Duodenal mucosa (tissue), 2 donors: ENCODE measurements around the gene PAM16.

Experiments
- H3K27ac ChIP-seq: one replicate; pipeline ENCODE4 v1.7.0; 2013; ENCODE audit warnings: low read depth, low read length
- H3K27me3 ChIP-seq, 2 donors: one replicate each; pipeline ENCODE4 v1.7.0; 2013; ENCODE audit warnings: low read length in 2 of 2, control low read depth in 1 of 2; ENCODE audit not compliant: insufficient read depth in 2 of 2, control insufficient read depth in 1 of 2
- H3K36me3 ChIP-seq, 2 donors: one replicate each; pipeline ENCODE4 v1.7.0; 2013; ENCODE audit warnings: low read length in 2 of 2, control low read depth in 1 of 2; ENCODE audit not compliant: insufficient read depth in 2 of 2, control insufficient read depth in 1 of 2
- H3K4me1 ChIP-seq, 2 donors: one replicate each; pipeline ENCODE4 v1.7.0; 2013; ENCODE audit warnings: low read length in 2 of 2, control low read depth in 1 of 2; ENCODE audit not compliant: insufficient read depth in 2 of 2, control insufficient read depth in 1 of 2
- H3K4me3 ChIP-seq, 2 donors: one replicate each; pipeline ENCODE4 v1.7.0; 2013; ENCODE audit warnings: low read length in 2 of 2, low read depth in 1 of 2
- H3K9ac ChIP-seq, 2 donors: one replicate each; pipeline ENCODE4 v1.7.0; 2013; ENCODE audit warnings: low read length in 2 of 2, low read depth in 1 of 2
- H3K9me3 ChIP-seq, 2 donors: one replicate each; pipeline ENCODE4 v1.7.0; 2013; ENCODE audit warnings: low read length in 2 of 2, control low read depth in 1 of 2; ENCODE audit not compliant: control insufficient read depth in 1 of 2

PAM16 gene

GRCh38 chr16:4376126-4376892 lies 25.2 kb upstream of the PAM16 start:
- H3K27ac ChIP-seq: peak overlapping the region; percentile 50
- no peaks in the 10 kb centered on the region for H3K9me3 ChIP-seq
- H3K9ac ChIP-seq: no peak overlapping the region
- H3K4me3 ChIP-seq: no peak overlapping the region
- H3K27me3 ChIP-seq: no peaks in the 10 kb centered on the region
- peaks cover 3 to 11% of the 10 kb centered on the region in 2 donors for H3K36me3 ChIP-seq
- H3K4me1 ChIP-seq: peaks cover 11% of the 10 kb centered on the region in 2 donors

- Histone ChIP-seq H3K36me3 (peaks cover 3 to 5% of the 10 kb centered on the region in 2 donors), H3K9ac (no peak overlapping the region), H3K27me3 (no peaks in the 10 kb centered on the region), H3K4me1 (peaks cover 11% of the 10 kb centered on the region in 2 donors), H3K4me3 (no peak overlapping the region), H3K9me3 (no peaks in the 10 kb centered on the region), H3K27ac (peak overlapping the region; percentile 50)
Measured at GRCh38 chr16:4375717-4376116, 24.6 kb upstream of the PAM16 start.

GRCh38 chr16:4373909-4374742 lies 23.0 kb upstream of the PAM16 start:
- H3K9me3 ChIP-seq: no peaks in the 10 kb centered on the region
- H3K4me1 ChIP-seq: peaks cover 11 to 16% of the 10 kb centered on the region in 2 donors
- peak overlapping the region; percentile 58 for H3K27ac ChIP-seq
- H3K36me3 ChIP-seq: peaks cover 0 to 3% of the 10 kb centered on the region in 2 donors
- H3K4me3 ChIP-seq: peak overlapping the region; percentile 29 to 43
- H3K9ac ChIP-seq: peak overlapping the region in 1 of 2 donors; percentile 51
- H3K27me3 ChIP-seq: no peaks in the 10 kb centered on the region

GRCh38 chr16:4373356-4373908 lies 22.3 kb upstream of the PAM16 start:
- Histone ChIP-seq H3K36me3 (peaks cover 0 to 3% of the 10 kb centered on the region in 2 donors), H3K27me3 (no peaks in the 10 kb centered on the region), H3K4me1 (peaks cover 11 to 16% of the 10 kb centered on the region in 2 donors), H3K9me3 (no peaks in the 10 kb centered on the region), H3K9ac (peak overlapping the region in 1 of 2 donors; percentile 51), H3K4me3 (peak overlapping the region; percentile 29 to 43), H3K27ac (peak overlapping the region; percentile 58)

- Histone ChIP-seq H3K27ac (peak overlapping the region; percentile 58), H3K27me3 (no peaks in the 10 kb centered on the region), H3K9me3 (no peaks in the 10 kb centered on the region), H3K9ac (peak overlapping the region; percentile 38 to 51), H3K36me3 (peaks cover under 1 to 3% of the 10 kb centered on the region in 2 donors), H3K4me1 (peaks cover 11 to 16% of the 10 kb centered on the region in 2 donors), H3K4me3 (peak overlapping the region; percentile 61 to 67)
Measured at GRCh38 chr16:4372578-4373355, 21.6 kb upstream of the PAM16 start.

- Histone ChIP-seq H3K27me3 (no peaks in the 10 kb centered on the region), H3K9ac (peak overlapping the region; percentile 38 to 51), H3K4me3 (peak overlapping the region; percentile 61 to 67), H3K4me1 (peaks cover 11 to 16% of the 10 kb centered on the region in 2 donors), H3K27ac (peak overlapping the region; percentile 56), H3K36me3 (peaks cover 3 to 7% of the 10 kb centered on the region in 2 donors), H3K9me3 (no peaks in the 10 kb centered on the region)
Measured at GRCh38 chr16:4372001-4372577, 21.0 kb upstream of the PAM16 start.

GRCh38 chr16:4371357-4372000 lies 20.4 kb upstream of the PAM16 start, which contains the start of gene VASN:
TSS of gene VASN (plus strand) at chr16:4371848. CDS start at chr16:4380878, 9,030 bp downstream.
- Histone ChIP-seq H3K27ac (peak within 1 kb of the TSS; percentile 71), H3K4me3 (peak within 1 kb of the TSS; percentile 61 to 67), H3K27me3 (no peaks in the 10 kb centered on the region)

GRCh38 chr16:4370570-4371356 lies 19.6 kb upstream of the PAM16 start:
- Histone ChIP-seq H3K9me3 (no peaks in the 10 kb centered on the region), H3K36me3 (peaks cover 0 to 10% of the 10 kb centered on the region in 2 donors), H3K4me1 (peaks cover 11 to 16% of the 10 kb centered on the region in 2 donors), H3K27me3 (no peaks in the 10 kb centered on the region), H3K4me3 (no peak overlapping the region), H3K27ac (peak overlapping the region; percentile 71), H3K9ac (no peak overlapping the region)

More at GRCh38 chr16:4371357-4372000, 20.4 kb upstream of the PAM16 start, which contains the start of gene VASN:
- no peaks in the 10 kb centered on the region for H3K9me3 ChIP-seq
- peak within 1 kb of the TSS; percentile 38 to 51 for H3K9ac ChIP-seq
- H3K4me1 ChIP-seq: peaks cover 11 to 16% of the 10 kb centered on the region in 2 donors
- peaks cover 0 to 10% of the 10 kb centered on the region in 2 donors for H3K36me3 ChIP-seq
